HEK293 (cell line): ENCODE results near the gene PNPO.

ENCODE experiments used
- CTCF ChIA-PET: fragments of 350-600 bp; formaldehyde crosslinking; extraction: SDS; loops from one replicate; lab custom pipeline; 2021; ENCODE audit warnings: antibody characterized with exemption; lab: Yijun Ruan, JAX
- POLR2A ChIA-PET: fragments of 300-600 bp; formaldehyde crosslinking; extraction: SDS; loops from one replicate; lab custom pipeline; 2020; ENCODE audit warnings: antibody characterized with exemption, inconsistent platforms; lab: Yijun Ruan, JAX
- H3K27ac ChIP-seq: fragments of 200-500 bp; sonication (Bioruptor generic); 2 replicates; pipeline ENCODE4 v1.5.1; 2014; ENCODE audit warnings: low read depth, low read length, control low read depth, inconsistent platforms; ENCODE audit errors: extremely low read depth
- H3K36me3 ChIP-seq, 2 experiments: fragments of 200-500 bp in 1 of 2; sonication (Bioruptor generic) in 1 of 2; 1 replicate in 1 of 2; 2 replicates in 1 of 2; pipeline ENCODE4 v1.5.1; 2014 to 2017; ENCODE audit warnings: inconsistent platforms in 2 of 2, low read length in 2 of 2; ENCODE audit not compliant: control insufficient read depth in 2 of 2, insufficient read depth in 1 of 2
- H3K4me1 ChIP-seq: fragments of 200-500 bp; sonication (Bioruptor generic); 2 replicates; pipeline ENCODE4 v1.5.1; 2014; ENCODE audit warnings: mild to moderate bottlenecking, low read length, inconsistent platforms; ENCODE audit not compliant: control insufficient read depth, insufficient read depth
- H3K4me3 ChIP-seq: 2 replicates; pipeline ENCODE4 v1.5.1; 2011; ENCODE audit warnings: low read depth, mild to moderate bottlenecking, control low read depth, low read length, moderate library complexity
- H3K9me3 ChIP-seq: fragments of 200-500 bp; sonication (Bioruptor generic); 2 replicates; pipeline ENCODE4 v1.5.1; 2014; ENCODE audit warnings: low read depth, low read length, inconsistent platforms; ENCODE audit not compliant: control insufficient read depth, insufficient read depth
- BCL11A ChIP-seq: fragments of 450-650 bp; formaldehyde crosslinking; IDR thresholded peaks from 2 replicates; pipeline ENCODE4 v1.5.1; 2016; ENCODE audit warnings: low read depth, missing biosample characterization, missing genetic modification characterization
- BCL6B ChIP-seq: fragments of 450-650 bp; formaldehyde crosslinking; IDR thresholded peaks from 2 replicates; pipeline ENCODE4 v1.5.1; 2017; ENCODE audit warnings: missing biosample characterization, missing genetic modification characterization
- KLF1 ChIP-seq: fragments of 450-650 bp; formaldehyde crosslinking; IDR thresholded peaks from 2 replicates; pipeline ENCODE4 v1.5.1; 2016; ENCODE audit warnings: missing biosample characterization, missing genetic modification characterization
- OSR2 ChIP-seq: fragments of 450-650 bp; formaldehyde crosslinking; IDR thresholded peaks from 2 replicates; pipeline ENCODE4 v1.5.1; 2016; ENCODE audit warnings: missing biosample characterization, missing genetic modification characterization
- SALL2 ChIP-seq: fragments of 450-650 bp; formaldehyde crosslinking; IDR thresholded peaks from 2 replicates; pipeline ENCODE4 v1.5.0; 2017; ENCODE audit warnings: missing biosample characterization, mild to moderate bottlenecking, missing genetic modification characterization, borderline replicate concordance
- SP2 ChIP-seq: fragments of 450-650 bp; formaldehyde crosslinking; IDR thresholded peaks from 2 replicates; pipeline ENCODE4 v1.5.1; 2016; ENCODE audit warnings: missing biosample characterization, missing genetic modification characterization
- TCF7L2 ChIP-seq: IDR thresholded peaks from 2 replicates; pipeline ENCODE4 v1.6.1; 2011; ENCODE audit warnings: low read depth, mild to moderate bottlenecking, inconsistent platforms, low read length, moderate library complexity, borderline replicate concordance
- ZBTB20 ChIP-seq: fragments of 450-650 bp; formaldehyde crosslinking; IDR thresholded peaks from 2 replicates; pipeline ENCODE4 v1.5.1; 2016; ENCODE audit warnings: missing biosample characterization, missing genetic modification characterization
- ZBTB48 ChIP-seq: fragments of 450-650 bp; formaldehyde crosslinking; IDR thresholded peaks from 2 replicates; pipeline ENCODE4 v1.5.1; 2016; ENCODE audit warnings: missing biosample characterization, missing genetic modification characterization
- ZNF169 ChIP-seq: fragments of 450-650 bp; formaldehyde crosslinking; IDR thresholded peaks from 2 replicates; pipeline ENCODE4 v1.5.1; 2016; ENCODE audit warnings: missing biosample characterization, missing genetic modification characterization
- ZNF202 ChIP-seq: fragments of 450-650 bp; formaldehyde crosslinking; IDR thresholded peaks from 2 replicates; pipeline ENCODE4 v1.5.1; 2016; ENCODE audit warnings: missing biosample characterization, missing genetic modification characterization, borderline replicate concordance
- ZNF24 ChIP-seq: fragments of 450-650 bp; formaldehyde crosslinking; IDR thresholded peaks from 2 replicates; pipeline ENCODE4 v1.5.1; 2016; ENCODE audit warnings: missing biosample characterization, missing genetic modification characterization
- ZNF335 ChIP-seq: fragments of 450-650 bp; formaldehyde crosslinking; conservative IDR thresholded peaks from 2 replicates; pipeline ENCODE4 v1.5.1; 2016; ENCODE audit warnings: missing biosample characterization, missing genetic modification characterization
- ZNF423 ChIP-seq: fragments of 450-650 bp; formaldehyde crosslinking; IDR thresholded peaks from 2 replicates; pipeline ENCODE4 v1.5.1; 2016; ENCODE audit warnings: missing biosample characterization, missing genetic modification characterization
- ZNF449 ChIP-seq: fragments of 450-650 bp; formaldehyde crosslinking; IDR thresholded peaks from 2 replicates; pipeline ENCODE4 v1.5.1; 2017; ENCODE audit warnings: missing biosample characterization, mild to moderate bottlenecking, missing genetic modification characterization, moderate library complexity
- ZNF473 ChIP-seq: fragments of 450-650 bp; formaldehyde crosslinking; IDR thresholded peaks from 2 replicates; pipeline ENCODE4 v1.5.1; 2017; ENCODE audit warnings: missing biosample characterization, missing genetic modification characterization
- ZNF488 ChIP-seq: fragments of 450-650 bp; formaldehyde crosslinking; IDR thresholded peaks from 2 replicates; pipeline ENCODE4 v1.5.1; 2016; ENCODE audit warnings: missing biosample characterization, missing genetic modification characterization
- ZNF510 ChIP-seq: fragments of 450-650 bp; formaldehyde crosslinking; IDR thresholded peaks from 2 replicates; pipeline ENCODE4 v1.5.1; 2018; ENCODE audit warnings: mild to moderate bottlenecking, missing genetic modification characterization, missing biosample characterization; ENCODE audit not compliant: insufficient replicate concordance
- ZNF514 ChIP-seq: fragments of 450-650 bp; formaldehyde crosslinking; IDR thresholded peaks from 2 replicates; pipeline ENCODE4 v1.5.1; 2016; ENCODE audit warnings: missing biosample characterization, missing genetic modification characterization
- ZNF521 ChIP-seq: fragments of 450-650 bp; formaldehyde crosslinking; IDR thresholded peaks from 2 replicates; pipeline ENCODE4 v1.5.1; 2017; ENCODE audit warnings: missing biosample characterization, mild to moderate bottlenecking, missing genetic modification characterization
- ZNF555 ChIP-seq: fragments of 450-650 bp; formaldehyde crosslinking; conservative IDR thresholded peaks from 2 replicates; pipeline ENCODE4 v1.5.1; 2017; ENCODE audit warnings: missing biosample characterization, mild to moderate bottlenecking, missing genetic modification characterization, inconsistent platforms
- ZNF560 ChIP-seq: fragments of 450-650 bp; formaldehyde crosslinking; IDR thresholded peaks from 2 replicates; pipeline ENCODE4 v1.5.1; 2017; ENCODE audit warnings: missing biosample characterization, missing genetic modification characterization, borderline replicate concordance
- ZSCAN30 ChIP-seq: fragments of 450-650 bp; IDR thresholded peaks from 2 replicates; pipeline ENCODE4 v1.5.1; 2018; ENCODE audit warnings: missing biosample characterization, mild to moderate bottlenecking, missing genetic modification characterization, moderate library complexity
- ZSCAN5A ChIP-seq: fragments of 450-650 bp; formaldehyde crosslinking; IDR thresholded peaks from 2 replicates; pipeline ENCODE4 v1.5.1; 2016; ENCODE audit warnings: missing biosample characterization, missing genetic modification characterization

Gene PNPO

GRCh38 chr17:47957591-47958490 is 16.5 kb downstream of the PNPO start, which contains the start of gene PRR15L:
Gene PRR15L (minus strand): TSS chr17:47957883. CDS start chr17:47953234, 4,649 bp downstream.
- peak within 1 kb of the TSS; percentile 36; the same call in 1 of the 2 replicates for H3K27ac ChIP-seq
- peaks cover 0 to 7% of the 10 kb centered on the region in 2 experiments; a peak in 1 of 3 replicates for H3K36me3 ChIP-seq
- no peak within 1 kb of the TSS for H3K4me3 ChIP-seq
- TF ChIP-seq ZNF423 (tag by site-specific recombination) (peak; percentile 34; the same call in 1 of the 2 replicates), BCL11A (tag by site-specific recombination) (no peak), ZNF510 (tag by site-specific recombination) (no peak), ZNF514 (tag by site-specific recombination) (no peak), ZNF335 (tag by site-specific recombination) (no peak), ZSCAN30 (tag by site-specific recombination) (no peak), ZNF488 (tag by site-specific recombination) (no peak), ZNF202 (tag by site-specific recombination) (no peak), ZNF24 (tag by site-specific recombination) (no peak), ZNF449 (no peak), OSR2 (tag by site-specific recombination) (peak; percentile 9; the same call in 1 of the 2 replicates), SALL2 (tag by site-specific recombination) (no peak), ZNF169 (no peak), ZNF555 (tag by site-specific recombination) (no peak), SP2 (no peak), TCF7L2 (no peak), KLF1 (tag by site-specific recombination) (0 out of 2 replicates have a peak, but pooled peaks have one; percentile 17), BCL6B (no peak), ZNF560 (no peak), ZNF473 (tag by site-specific recombination) (no peak), ZSCAN5A (tag by site-specific recombination) (no peak), ZNF521 (no peak), ZBTB20 (tag by site-specific recombination) (no peak; the same call in 1 of the 2 replicates), ZBTB48 (tag by site-specific recombination) (peak; percentile 29; the same call in 1 of the 2 replicates)
- ChIA-PET CTCF (interaction anchor here (0.6 to 22.4 kb wide), 9 partner anchors 10 to 763 kb away, joined by 3 to 592 read pairs (median 4); partner anchors contain the start of genes CDK5RAP3 and PNPO), POLR2A (interaction anchor here (0.6 to 4.0 kb wide), 9 partner anchors 11 to 296 kb away, joined by 3 to 26 read pairs (median 3); partner anchors contain the start of genes CDK5RAP3, PNPO and SP2)
- no peaks in the 10 kb centered on the region for H3K9me3 ChIP-seq
- peaks cover 28% of the 10 kb centered on the region for H3K4me1 ChIP-seq
